A549 (cell line): ENCODE data around the gene TNPO2.

Experiments
- CBX2 ChIP-seq: fragments of 200-600 bp; sonication (generic); IDR thresholded peaks from 2 replicates; pipeline ENCODE4 v1.6.1; 2016; ENCODE audit warnings: low read depth, mild to moderate bottlenecking, borderline replicate concordance
- CHD4 ChIP-seq: fragments of 200-600 bp; sonication (generic); IDR thresholded peaks from 2 replicates; pipeline ENCODE4 v1.6.1; 2016; ENCODE audit warnings: antibody characterized with exemption, mild to moderate bottlenecking, borderline replicate concordance
- NR3C1 ChIP-seq: fragments of >200 bp; sonication (Bioruptor Twin); formaldehyde crosslinking; IDR thresholded peaks from 3 replicates; pipeline ENCODE4 v1.6.1; 2017
- POLR2A ChIP-seq: IDR thresholded peaks from 2 replicates; pipeline ENCODE4 v1.6.1; 2012; ENCODE audit warnings: mild to moderate bottlenecking, low read length
- RAD21 ChIP-seq, 2 experiments: fragments of >200 bp in 1 of 2; sonication (Bioruptor Twin) in 1 of 2; formaldehyde crosslinking in 1 of 2; IDR thresholded peaks in 1 of 2; conservative IDR thresholded peaks in 1 of 2; 2 replicates in 1 of 2; 3 replicates in 1 of 2; pipeline ENCODE4 v1.6.1; 2012 to 2018; ENCODE audit warnings: inconsistent platforms in 1 of 2
- RARB ChIP-seq: fragments of 250-450 bp; sonication (Bioruptor Pico); IDR thresholded peaks from 2 replicates; pipeline ENCODE4 v1.8.0; 2021; ENCODE audit warnings: mild to moderate bottlenecking, moderate library complexity
- RFX5 ChIP-seq: fragments of 450-650 bp; IDR thresholded peaks from 2 replicates; pipeline ENCODE4 v1.7.1; 2014; ENCODE audit warnings: antibody characterized with exemption, mild to moderate bottlenecking, moderate library complexity
- TP53 ChIP-seq: fragments of 250-450 bp; sonication (Bioruptor Pico); IDR thresholded peaks from 2 replicates; pipeline ENCODE4 v1.5.0; 2021; ENCODE audit warnings: mild to moderate bottlenecking, moderate library complexity
- TF ChIP-seq, protein P1 (sequence below): fragments of >200 bp; sonication (Bioruptor Twin); formaldehyde crosslinking; IDR thresholded peaks from 3 replicates; pipeline ENCODE4 v1.5.1; 2016
- TF ChIP-seq, protein P2 (sequence below): fragments of 450-650 bp; IDR thresholded peaks from 2 replicates; pipeline ENCODE4 v1.6.1; 2014; ENCODE audit warnings: antibody characterized with exemption
- TF ChIP-seq, protein P3 (sequence below): fragments of 200-600 bp; sonication (generic); IDR thresholded peaks from 2 replicates; pipeline ENCODE4 v1.6.1; 2016; ENCODE audit warnings: antibody characterized with exemption, mild to moderate bottlenecking, moderate library complexity
- TF ChIP-seq, protein P4 (sequence below): IDR thresholded peaks from 2 replicates; pipeline ENCODE4 v1.6.1; 2012

DNA sequence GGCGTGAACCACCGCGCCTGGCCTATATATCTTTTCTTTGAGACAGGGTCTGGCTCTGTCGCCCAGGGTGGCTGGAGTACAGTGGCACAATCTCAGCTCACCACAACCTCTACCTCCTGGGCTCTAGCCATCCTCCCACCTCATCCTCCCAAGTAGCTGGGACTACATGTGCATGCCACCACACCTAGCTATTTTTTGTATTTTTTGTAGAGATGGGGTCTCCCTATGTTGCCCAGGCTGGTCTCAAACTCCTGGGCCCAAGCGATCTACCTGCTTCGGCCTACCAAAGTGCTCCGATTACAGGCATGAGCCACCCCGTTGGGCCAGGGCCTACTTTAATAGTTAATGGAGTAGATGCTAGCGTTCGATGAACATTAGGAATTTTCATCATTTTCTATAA lies 3.4 kb downstream of the TNPO2 start:
- no peak for TF ChIP-seq POLR2A
- TF ChIP-seq, protein P1, sequence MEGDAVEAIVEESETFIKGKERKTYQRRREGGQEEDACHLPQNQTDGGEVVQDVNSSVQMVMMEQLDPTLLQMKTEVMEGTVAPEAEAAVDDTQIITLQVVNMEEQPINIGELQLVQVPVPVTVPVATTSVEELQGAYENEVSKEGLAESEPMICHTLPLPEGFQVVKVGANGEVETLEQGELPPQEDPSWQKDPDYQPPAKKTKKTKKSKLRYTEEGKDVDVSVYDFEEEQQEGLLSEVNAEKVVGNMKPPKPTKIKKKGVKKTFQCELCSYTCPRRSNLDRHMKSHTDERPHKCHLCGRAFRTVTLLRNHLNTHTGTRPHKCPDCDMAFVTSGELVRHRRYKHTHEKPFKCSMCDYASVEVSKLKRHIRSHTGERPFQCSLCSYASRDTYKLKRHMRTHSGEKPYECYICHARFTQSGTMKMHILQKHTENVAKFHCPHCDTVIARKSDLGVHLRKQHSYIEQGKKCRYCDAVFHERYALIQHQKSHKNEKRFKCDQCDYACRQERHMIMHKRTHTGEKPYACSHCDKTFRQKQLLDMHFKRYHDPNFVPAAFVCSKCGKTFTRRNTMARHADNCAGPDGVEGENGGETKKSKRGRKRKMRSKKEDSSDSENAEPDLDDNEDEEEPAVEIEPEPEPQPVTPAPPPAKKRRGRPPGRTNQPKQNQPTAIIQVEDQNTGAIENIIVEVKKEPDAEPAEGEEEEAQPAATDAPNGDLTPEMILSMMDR, result no peak
- TF ChIP-seq, protein P2, sequence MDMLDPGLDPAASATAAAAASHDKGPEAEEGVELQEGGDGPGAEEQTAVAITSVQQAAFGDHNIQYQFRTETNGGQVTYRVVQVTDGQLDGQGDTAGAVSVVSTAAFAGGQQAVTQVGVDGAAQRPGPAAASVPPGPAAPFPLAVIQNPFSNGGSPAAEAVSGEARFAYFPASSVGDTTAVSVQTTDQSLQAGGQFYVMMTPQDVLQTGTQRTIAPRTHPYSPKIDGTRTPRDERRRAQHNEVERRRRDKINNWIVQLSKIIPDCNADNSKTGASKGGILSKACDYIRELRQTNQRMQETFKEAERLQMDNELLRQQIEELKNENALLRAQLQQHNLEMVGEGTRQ, result no peak
- no peak for TF ChIP-seq NR3C1
- TF ChIP-seq RFX5, result no peak
- TF ChIP-seq, protein P3, sequence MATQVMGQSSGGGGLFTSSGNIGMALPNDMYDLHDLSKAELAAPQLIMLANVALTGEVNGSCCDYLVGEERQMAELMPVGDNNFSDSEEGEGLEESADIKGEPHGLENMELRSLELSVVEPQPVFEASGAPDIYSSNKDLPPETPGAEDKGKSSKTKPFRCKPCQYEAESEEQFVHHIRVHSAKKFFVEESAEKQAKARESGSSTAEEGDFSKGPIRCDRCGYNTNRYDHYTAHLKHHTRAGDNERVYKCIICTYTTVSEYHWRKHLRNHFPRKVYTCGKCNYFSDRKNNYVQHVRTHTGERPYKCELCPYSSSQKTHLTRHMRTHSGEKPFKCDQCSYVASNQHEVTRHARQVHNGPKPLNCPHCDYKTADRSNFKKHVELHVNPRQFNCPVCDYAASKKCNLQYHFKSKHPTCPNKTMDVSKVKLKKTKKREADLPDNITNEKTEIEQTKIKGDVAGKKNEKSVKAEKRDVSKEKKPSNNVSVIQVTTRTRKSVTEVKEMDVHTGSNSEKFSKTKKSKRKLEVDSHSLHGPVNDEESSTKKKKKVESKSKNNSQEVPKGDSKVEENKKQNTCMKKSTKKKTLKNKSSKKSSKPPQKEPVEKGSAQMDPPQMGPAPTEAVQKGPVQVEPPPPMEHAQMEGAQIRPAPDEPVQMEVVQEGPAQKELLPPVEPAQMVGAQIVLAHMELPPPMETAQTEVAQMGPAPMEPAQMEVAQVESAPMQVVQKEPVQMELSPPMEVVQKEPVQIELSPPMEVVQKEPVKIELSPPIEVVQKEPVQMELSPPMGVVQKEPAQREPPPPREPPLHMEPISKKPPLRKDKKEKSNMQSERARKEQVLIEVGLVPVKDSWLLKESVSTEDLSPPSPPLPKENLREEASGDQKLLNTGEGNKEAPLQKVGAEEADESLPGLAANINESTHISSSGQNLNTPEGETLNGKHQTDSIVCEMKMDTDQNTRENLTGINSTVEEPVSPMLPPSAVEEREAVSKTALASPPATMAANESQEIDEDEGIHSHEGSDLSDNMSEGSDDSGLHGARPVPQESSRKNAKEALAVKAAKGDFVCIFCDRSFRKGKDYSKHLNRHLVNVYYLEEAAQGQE, result no peak
- TF ChIP-seq TP53 (CRISPR knock-in tag), result no peak
- TF ChIP-seq, protein P4, sequence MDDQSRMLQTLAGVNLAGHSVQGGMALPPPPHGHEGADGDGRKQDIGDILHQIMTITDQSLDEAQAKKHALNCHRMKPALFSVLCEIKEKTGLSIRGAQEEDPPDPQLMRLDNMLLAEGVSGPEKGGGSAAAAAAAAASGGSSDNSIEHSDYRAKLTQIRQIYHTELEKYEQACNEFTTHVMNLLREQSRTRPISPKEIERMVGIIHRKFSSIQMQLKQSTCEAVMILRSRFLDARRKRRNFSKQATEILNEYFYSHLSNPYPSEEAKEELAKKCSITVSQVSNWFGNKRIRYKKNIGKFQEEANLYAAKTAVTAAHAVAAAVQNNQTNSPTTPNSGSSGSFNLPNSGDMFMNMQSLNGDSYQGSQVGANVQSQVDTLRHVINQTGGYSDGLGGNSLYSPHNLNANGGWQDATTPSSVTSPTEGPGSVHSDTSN, result no peak
- TF ChIP-seq RARB (CRISPR knock-in tag), result no peak
- no peak for TF ChIP-seq RAD21 (conservative IDR thresholded peaks at IDR 0.05 in 1 of 2, IDR thresholded peaks at IDR 0.05 in 1 of 2)
- no peak for TF ChIP-seq CBX2
- no peak for TF ChIP-seq CHD4
